A673 (cell line): Measurements from ENCODE around the gene KAT8. TPM values are rescaled to one million over a fixed set of nuclear protein-coding genes. Genes with fewer than 3 reads are reported as not detected.

Experiments
- BruUV-seq: library from RNA; stranded (reverse); fragments of 400-500 nt; replicated peaks from 2 replicates; lab custom pipeline; 2021; lab: Mats Ljungman, UMichigan
- CTCF ChIA-PET: fragments of 300-600 bp; sonication (Branson Sonifier 250); formaldehyde crosslinking; loops from one replicate; lab custom pipeline; 2022; ENCODE audit warnings: antibody characterized with exemption; lab: Charles Lee
- POLR2A ChIA-PET: fragments of 300-600 bp; sonication (Branson Sonifier 250); formaldehyde crosslinking; loops from one replicate; lab custom pipeline; 2022; ENCODE audit warnings: antibody characterized with exemption; ENCODE audit not compliant: low non-redundant PET; lab: Charles Lee
- DNase-seq: peaks from one replicate; pipeline ENCODE4 v3.0.0-alpha.2; 2015; ENCODE audit warnings: low spot score
- H3K27ac ChIP-seq: fragments of 200-600 bp; sonication (generic); 2 replicates; pipeline ENCODE4 v1.5.1; 2016; ENCODE audit warnings: mixed run types, low read depth, mild to moderate bottlenecking, mixed read lengths, antibody characterized with exemption, low read length; ENCODE audit not compliant: poor library complexity, severe bottlenecking
- H3K27me3 ChIP-seq: fragments of 200-600 bp; sonication (generic); replicated peaks from 2 replicates; pipeline ENCODE4 v1.6.1; 2017; ENCODE audit warnings: mixed run types, low read depth, mild to moderate bottlenecking, mixed read lengths, antibody characterized with exemption, low read length; ENCODE audit not compliant: insufficient read depth, poor library complexity
- H3K36me3 ChIP-seq: fragments of 200-600 bp; sonication (generic); 2 replicates; pipeline ENCODE4 v1.6.1; 2016; ENCODE audit warnings: mixed run types, mild to moderate bottlenecking, mixed read lengths, antibody characterized with exemption, low read length; ENCODE audit not compliant: insufficient read depth, poor library complexity, severe bottlenecking
- H3K4me1 ChIP-seq: fragments of 200-600 bp; sonication (generic); 2 replicates; pipeline ENCODE4 v1.6.1; 2017; ENCODE audit warnings: mixed run types, mild to moderate bottlenecking, mixed read lengths, antibody characterized with exemption, low read length; ENCODE audit not compliant: insufficient read depth, poor library complexity, severe bottlenecking
- H3K4me3 ChIP-seq: fragments of 200-600 bp; sonication (generic); 2 replicates; pipeline ENCODE4 v1.5.1; 2016; ENCODE audit warnings: low read depth, mixed run types, mild to moderate bottlenecking, mixed read lengths, low read length; ENCODE audit not compliant: poor library complexity, severe bottlenecking
- H3K9me3 ChIP-seq: fragments of 200-600 bp; sonication (generic); 2 replicates; pipeline ENCODE4 v1.6.1; 2016; ENCODE audit warnings: mixed run types, low read depth, mild to moderate bottlenecking, mixed read lengths, antibody characterized with exemption, low read length; ENCODE audit not compliant: poor library complexity, severe bottlenecking
- EZH2 ChIP-seq: fragments of 200-600 bp; sonication (generic); IDR thresholded peaks from 2 replicates; pipeline ENCODE4 v1.6.1; 2017; ENCODE audit warnings: borderline replicate concordance, low read depth, mild to moderate bottlenecking, mixed read lengths, antibody characterized with exemption, low read length; ENCODE audit not compliant: poor library complexity, severe bottlenecking
- intact Hi-C: fragments of 100-400 bp; cut with micrococcal nuclease; formaldehyde crosslinking; loops from one replicate; pipeline ENCODE4 v1.10.0; 2022; ENCODE audit not compliant: unreplicated experiment
- total RNA-seq: library from RNA; stranded (reverse); gene quantifications from 2 replicates; pipeline ENCODE4 v1.2.3, GENCODE V29; 2021
- TF ChIP-seq, protein P1 (sequence below): fragments of 300-800, 200-600 bp; sonication (generic); conservative IDR thresholded peaks from 2 replicates; pipeline ENCODE4 v1.5.1; 2017; ENCODE audit warnings: low read depth, mild to moderate bottlenecking, antibody characterized with exemption, low read length, moderate library complexity, mixed read lengths

Gene KAT8
- total RNA-seq, 1 experiment from 2014 or later, result 65.4 TPM

DNA sequence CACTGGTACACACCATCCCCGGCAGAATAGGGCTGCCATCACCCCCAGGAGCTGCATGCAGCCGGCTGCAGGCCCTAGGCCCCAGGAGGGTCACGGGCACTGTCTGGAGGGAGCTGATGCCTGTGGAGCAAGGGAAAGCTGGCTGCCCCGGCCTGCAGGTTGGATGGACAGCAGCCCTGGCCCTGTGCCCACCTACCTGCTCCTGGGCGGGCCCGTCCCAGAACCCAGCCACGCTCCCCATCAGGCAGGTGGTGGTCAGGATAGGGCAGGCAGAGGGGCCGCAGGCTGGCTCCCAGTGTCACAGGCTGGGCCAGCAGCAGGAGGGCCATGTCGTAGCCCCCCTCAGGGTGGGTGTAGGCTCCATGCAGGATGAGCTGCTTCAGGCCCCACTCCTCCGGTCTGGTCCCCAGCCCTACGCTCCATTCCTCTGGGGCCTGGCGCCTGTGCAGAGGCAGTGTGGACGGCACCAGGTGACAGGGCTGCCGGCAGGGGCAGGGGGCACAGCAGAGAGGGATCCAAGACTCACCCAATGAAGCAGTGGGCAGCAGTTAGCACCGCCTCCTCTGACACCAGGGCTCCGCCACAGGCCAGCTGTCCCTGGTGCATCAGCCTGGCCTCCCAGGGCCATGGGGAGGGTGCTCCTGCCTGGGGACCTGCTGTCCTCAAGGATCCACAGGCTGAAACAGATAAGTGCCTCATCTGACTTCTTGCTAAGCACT is 32.7 kb upstream of the KAT8 start:
- intact Hi-C loops, result loop anchor here (10.0 kb wide), 1 partner anchor 790 kb away; the partner anchor contains the start of gene ZNF267
- Histone ChIP-seq H3K36me3 (peaks cover 23% of the 10 kb centered on the region), H3K4me3 (no peak overlapping the region), H3K27me3 (no peaks in the 10 kb centered on the region), H3K9me3 (no peaks in the 10 kb centered on the region), H3K4me1 (no peaks in the 10 kb centered on the region), H3K27ac (no peak overlapping the region)
- BruUV-seq, result no TSS peak
- TF ChIP-seq, protein P1, sequence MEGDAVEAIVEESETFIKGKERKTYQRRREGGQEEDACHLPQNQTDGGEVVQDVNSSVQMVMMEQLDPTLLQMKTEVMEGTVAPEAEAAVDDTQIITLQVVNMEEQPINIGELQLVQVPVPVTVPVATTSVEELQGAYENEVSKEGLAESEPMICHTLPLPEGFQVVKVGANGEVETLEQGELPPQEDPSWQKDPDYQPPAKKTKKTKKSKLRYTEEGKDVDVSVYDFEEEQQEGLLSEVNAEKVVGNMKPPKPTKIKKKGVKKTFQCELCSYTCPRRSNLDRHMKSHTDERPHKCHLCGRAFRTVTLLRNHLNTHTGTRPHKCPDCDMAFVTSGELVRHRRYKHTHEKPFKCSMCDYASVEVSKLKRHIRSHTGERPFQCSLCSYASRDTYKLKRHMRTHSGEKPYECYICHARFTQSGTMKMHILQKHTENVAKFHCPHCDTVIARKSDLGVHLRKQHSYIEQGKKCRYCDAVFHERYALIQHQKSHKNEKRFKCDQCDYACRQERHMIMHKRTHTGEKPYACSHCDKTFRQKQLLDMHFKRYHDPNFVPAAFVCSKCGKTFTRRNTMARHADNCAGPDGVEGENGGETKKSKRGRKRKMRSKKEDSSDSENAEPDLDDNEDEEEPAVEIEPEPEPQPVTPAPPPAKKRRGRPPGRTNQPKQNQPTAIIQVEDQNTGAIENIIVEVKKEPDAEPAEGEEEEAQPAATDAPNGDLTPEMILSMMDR, result no peak
- TF ChIP-seq EZH2, result no peak
- ChIA-PET POLR2A (no interaction called here), CTCF (no interaction called here)
- no peak for DNase-seq

DNA sequence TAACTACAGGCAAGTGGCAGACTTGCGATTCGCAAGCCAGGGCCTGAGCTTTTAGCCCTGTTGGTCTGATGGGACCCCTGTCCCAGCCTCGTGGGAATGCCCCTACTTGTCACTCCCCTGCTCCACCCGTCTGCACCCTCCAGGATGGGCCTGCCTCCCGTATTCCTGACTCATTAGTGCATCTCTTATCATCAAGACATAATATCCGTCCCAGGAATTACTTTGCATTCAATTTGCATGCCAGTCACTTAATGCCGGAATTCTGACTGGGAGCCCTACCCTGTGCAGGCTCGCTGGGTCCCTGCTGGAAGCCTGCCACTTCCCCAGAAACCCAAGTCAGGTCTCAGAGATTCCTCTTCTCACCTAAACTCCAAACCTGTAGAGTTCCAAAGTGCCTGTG is 32.1 kb upstream of the KAT8 start:
- DNase-seq, result no peak
- POLR2A ChIA-PET, result no interaction called here
- intact Hi-C loops, result loop anchor here (10.0 kb wide), 1 partner anchor 789 kb away; the partner anchor contains the start of gene ZNF267

DNA sequence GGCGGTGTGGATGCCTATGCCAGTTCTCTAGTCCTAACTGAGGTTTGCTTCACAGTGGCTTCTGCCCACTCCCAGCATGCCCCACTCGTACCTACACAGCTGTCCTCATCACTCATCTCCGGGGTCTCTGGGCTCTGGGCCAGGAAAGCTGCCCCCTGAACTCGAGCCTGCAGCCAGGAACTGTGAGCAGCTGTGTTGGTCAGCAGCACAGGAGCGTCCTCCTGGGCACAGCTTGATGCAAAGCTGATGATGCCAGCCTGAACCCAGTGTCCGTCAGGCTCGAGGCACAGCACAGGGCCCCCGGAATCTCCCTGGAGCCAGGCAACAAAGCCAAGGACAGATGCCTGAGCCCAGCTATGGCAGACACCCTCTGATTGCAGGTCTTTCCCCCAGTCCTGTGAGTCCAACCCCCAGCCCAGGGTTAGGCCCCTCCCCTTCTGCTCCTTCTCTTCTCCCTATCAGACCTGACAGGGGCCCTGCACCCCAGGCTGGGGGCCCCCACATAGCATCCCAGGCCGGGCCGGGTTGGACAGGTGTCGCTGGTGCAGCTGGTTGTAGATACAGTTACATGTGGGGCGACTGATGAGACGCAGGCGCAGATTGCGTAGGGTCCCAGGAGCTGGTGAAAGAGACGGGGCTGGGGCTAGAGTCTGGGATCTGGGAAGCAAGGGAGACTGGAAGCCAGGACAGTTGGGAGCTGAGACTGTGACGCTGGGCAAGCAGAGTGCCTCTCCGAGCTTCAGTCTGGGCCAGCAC is 31.4 kb upstream of the KAT8 start:
- Histone ChIP-seq H3K27me3 (no peaks in the 10 kb centered on the region), H3K9me3 (no peaks in the 10 kb centered on the region), H3K4me3 (no peak overlapping the region), H3K27ac (no peak overlapping the region), H3K36me3 (peaks cover 20% of the 10 kb centered on the region), H3K4me1 (no peaks in the 10 kb centered on the region)
- intact Hi-C loops, result loop anchor here (10.0 kb wide), 1 partner anchor 789 kb away; the partner anchor contains the start of gene ZNF267
- CTCF ChIA-PET, result no interaction called here
- DNase-seq, result no peak
- TF ChIP-seq EZH2, result no peak
- TF ChIP-seq, protein P1, result no peak
- no TSS peak for BruUV-seq
- POLR2A ChIA-PET, result no interaction called here

More for the DNA sequence above, 32.1 kb upstream of the KAT8 start:
- Histone ChIP-seq H3K27ac (no peak overlapping the region), H3K27me3 (no peaks in the 10 kb centered on the region), H3K4me3 (no peak overlapping the region), H3K36me3 (peaks cover 20% of the 10 kb centered on the region), H3K9me3 (no peaks in the 10 kb centered on the region), H3K4me1 (no peaks in the 10 kb centered on the region)
- TF ChIP-seq EZH2, result no peak
- TF ChIP-seq, protein P1, result no peak
- CTCF ChIA-PET, result no interaction called here
- BruUV-seq, result no TSS peak
